Measurements from ENCODE around the gene MYBL2.
"Not testable (repeated sequence)": the region's sequence is repeated elsewhere in the genome, so short reads cannot be mapped to it uniquely, and the experiment has no call there.

MYBL2 gene

GRCh38 chr20:43744151-43744611 lies 77.3 kb downstream of the MYBL2 start:
- Mint-ChIP-seq H3K36me3 (ENCODE audit: low read depth) (no peaks in the 10 kb centered on the region), H3K27ac (no peak overlapping the region), H3K27me3 (ENCODE audit: low read depth) (peaks cover 6% of the 10 kb centered on the region), H3K9me3 (no peaks in the 10 kb centered on the region), H3K4me1 (ENCODE audit: low read depth) (peaks cover 13% of the 10 kb centered on the region), H3K4me3 (no peak overlapping the region)
- DNase-seq (ENCODE audit: low spot score), result peak; percentile 40

- peaks cover 19% of the 10 kb centered on the region for H3K4me1 Mint-ChIP-seq (ENCODE audit: low read depth)
- no peaks in the 10 kb centered on the region for H3K9me3 Mint-ChIP-seq
- no peaks in the 10 kb centered on the region for H3K36me3 Mint-ChIP-seq (ENCODE audit: low read depth)
- H3K27ac Mint-ChIP-seq, result no peak overlapping the region
- no peak for DNase-seq (ENCODE audit: low spot score)
- H3K4me3 Mint-ChIP-seq, result no peak overlapping the region
- peaks cover 6% of the 10 kb centered on the region for H3K27me3 Mint-ChIP-seq (ENCODE audit: low read depth)
These were observed 78.2 kb downstream of the MYBL2 start for GRCh38 chr20:43744966-43745730.

- no peak overlapping the region for H3K4me3 Mint-ChIP-seq
- H3K27ac Mint-ChIP-seq, result peak overlapping the region; percentile 29
- peaks cover 6% of the 10 kb centered on the region for H3K27me3 Mint-ChIP-seq (ENCODE audit: low read depth)
- no peak for DNase-seq (ENCODE audit: low spot score)
- peaks cover 31% of the 10 kb centered on the region for H3K4me1 Mint-ChIP-seq (ENCODE audit: low read depth)
- H3K36me3 Mint-ChIP-seq (ENCODE audit: low read depth), result peaks cover 4% of the 10 kb centered on the region
- H3K9me3 Mint-ChIP-seq, result peaks cover 7% of the 10 kb centered on the region
These were observed 79.6 kb downstream of the MYBL2 start for GRCh38 chr20:43746344-43747137.

- Mint-ChIP-seq H3K36me3 (ENCODE audit: low read depth) (peaks cover 4% of the 10 kb centered on the region), H3K4me3 (no peak overlapping the region), H3K4me1 (ENCODE audit: low read depth) (peaks cover 47% of the 10 kb centered on the region), H3K9me3 (peaks cover 7% of the 10 kb centered on the region), H3K27ac (no peak overlapping the region), H3K27me3 (ENCODE audit: low read depth) (peaks cover 3% of the 10 kb centered on the region)
- no peak for DNase-seq (ENCODE audit: low spot score)
These were observed 81.4 kb downstream of the MYBL2 start for GRCh38 chr20:43748274-43748673.

GRCh38 chr20:43749734-43750294 lies 82.9 kb downstream of the MYBL2 start:
- Mint-ChIP-seq H3K4me1 (ENCODE audit: low read depth) (peaks cover 49% of the 10 kb centered on the region), H3K27ac (peak overlapping the region; percentile 98), H3K9me3 (peaks cover 11% of the 10 kb centered on the region), H3K36me3 (ENCODE audit: low read depth) (peaks cover 9% of the 10 kb centered on the region), H3K27me3 (ENCODE audit: low read depth) (no peaks in the 10 kb centered on the region), H3K4me3 (peak overlapping the region; percentile 36)
- peak; percentile 78 for DNase-seq (ENCODE audit: low spot score)

- peaks cover 9% of the 10 kb centered on the region for H3K36me3 Mint-ChIP-seq (ENCODE audit: low read depth)
- peaks cover 49% of the 10 kb centered on the region for H3K4me1 Mint-ChIP-seq (ENCODE audit: low read depth)
- peak overlapping the region; percentile 98 for H3K27ac Mint-ChIP-seq
- peak; percentile 14 for DNase-seq (ENCODE audit: low spot score)
- no peaks in the 10 kb centered on the region for H3K27me3 Mint-ChIP-seq (ENCODE audit: low read depth)
- H3K9me3 Mint-ChIP-seq, result peaks cover 11% of the 10 kb centered on the region
- H3K4me3 Mint-ChIP-seq, result peak overlapping the region; percentile 73
These were observed 83.9 kb downstream of the MYBL2 start for GRCh38 chr20:43750774-43751166.

- Mint-ChIP-seq H3K27ac (peak overlapping the region; percentile 98), H3K4me3 (peak overlapping the region; percentile 73), H3K27me3 (ENCODE audit: low read depth) (no peaks in the 10 kb centered on the region), H3K9me3 (peaks cover 11% of the 10 kb centered on the region), H3K36me3 (ENCODE audit: low read depth) (peaks cover 9% of the 10 kb centered on the region), H3K4me1 (ENCODE audit: low read depth) (peaks cover 45% of the 10 kb centered on the region)
- peak; percentile 81 for DNase-seq (ENCODE audit: low spot score)
These were observed 84.5 kb downstream of the MYBL2 start for GRCh38 chr20:43751167-43752050.

GRCh38 chr20:43752051-43752360 lies 85.1 kb downstream of the MYBL2 start:
- peaks cover 41% of the 10 kb centered on the region for H3K4me1 Mint-ChIP-seq (ENCODE audit: low read depth)

GRCh38 chr20:43752561-43753301 lies 85.8 kb downstream of the MYBL2 start:
- Mint-ChIP-seq H3K27me3 (ENCODE audit: low read depth) (no peaks in the 10 kb centered on the region), H3K4me3 (peak overlapping the region; percentile 73), H3K9me3 (peaks cover 11% of the 10 kb centered on the region), H3K27ac (peak overlapping the region; percentile 98), H3K4me1 (ENCODE audit: low read depth) (peaks cover 38% of the 10 kb centered on the region), H3K36me3 (ENCODE audit: low read depth) (peaks cover 9% of the 10 kb centered on the region)
- DNase-seq (ENCODE audit: low spot score), result peak; percentile 72

More at GRCh38 chr20:43752051-43752360, 85.1 kb downstream of the MYBL2 start:
- peaks cover 9% of the 10 kb centered on the region for H3K36me3 Mint-ChIP-seq (ENCODE audit: low read depth)
- H3K27me3 Mint-ChIP-seq (ENCODE audit: low read depth), result no peaks in the 10 kb centered on the region
- peaks cover 11% of the 10 kb centered on the region for H3K9me3 Mint-ChIP-seq
- H3K4me3 Mint-ChIP-seq, result peak overlapping the region; percentile 73
- no peak for DNase-seq (ENCODE audit: low spot score)
- H3K27ac Mint-ChIP-seq, result peak overlapping the region; percentile 98

- DNase-seq (ENCODE audit: low spot score), result no peak
- Mint-ChIP-seq H3K4me3 (no peak overlapping the region), H3K36me3 (ENCODE audit: low read depth) (peaks cover 9% of the 10 kb centered on the region), H3K27ac (no peak overlapping the region), H3K27me3 (ENCODE audit: low read depth) (no peaks in the 10 kb centered on the region), H3K4me1 (ENCODE audit: low read depth) (peaks cover 31% of the 10 kb centered on the region), H3K9me3 (peaks cover 11% of the 10 kb centered on the region)
These were observed 88.5 kb downstream of the MYBL2 start for GRCh38 chr20:43755390-43755789.

GRCh38 chr20:43755851-43756250 lies 88.9 kb downstream of the MYBL2 start:
- peaks cover 8% of the 10 kb centered on the region for H3K9me3 Mint-ChIP-seq
- peaks cover 28% of the 10 kb centered on the region for H3K4me1 Mint-ChIP-seq (ENCODE audit: low read depth)
- H3K4me3 Mint-ChIP-seq, result no peak overlapping the region
- no peak for DNase-seq (ENCODE audit: low spot score)
- no peaks in the 10 kb centered on the region for H3K27me3 Mint-ChIP-seq (ENCODE audit: low read depth)
- peaks cover 6% of the 10 kb centered on the region for H3K36me3 Mint-ChIP-seq (ENCODE audit: low read depth)
- H3K27ac Mint-ChIP-seq, result no peak overlapping the region

GRCh38 chr20:43757888-43758287 lies 91.0 kb downstream of the MYBL2 start:
- not testable (repeated sequence) for H3K4me1 Mint-ChIP-seq (ENCODE audit: low read depth); H3K36me3 Mint-ChIP-seq (ENCODE audit: low read depth); H3K9me3 Mint-ChIP-seq; H3K4me3 Mint-ChIP-seq; H3K27ac Mint-ChIP-seq; H3K27me3 Mint-ChIP-seq (ENCODE audit: low read depth); DNase-seq (ENCODE audit: low spot score)

All from T-helper 2 cell treated with Interferon-gamma antibody and Interleukin-4, amounts not matched to agents 5 μg/mL and 100 μg/mL, for 36 hours (primary cell).